ENCODE results near the gene BABAM2.
A peak's percentile ranks its signal among the peaks of the same experiment; 100 is the strongest.
"Not testable (repeated sequence)": the region's sequence is repeated elsewhere in the genome, so short reads cannot be mapped to it uniquely, and the experiment has no call there.

The BABAM2 gene

DNA sequence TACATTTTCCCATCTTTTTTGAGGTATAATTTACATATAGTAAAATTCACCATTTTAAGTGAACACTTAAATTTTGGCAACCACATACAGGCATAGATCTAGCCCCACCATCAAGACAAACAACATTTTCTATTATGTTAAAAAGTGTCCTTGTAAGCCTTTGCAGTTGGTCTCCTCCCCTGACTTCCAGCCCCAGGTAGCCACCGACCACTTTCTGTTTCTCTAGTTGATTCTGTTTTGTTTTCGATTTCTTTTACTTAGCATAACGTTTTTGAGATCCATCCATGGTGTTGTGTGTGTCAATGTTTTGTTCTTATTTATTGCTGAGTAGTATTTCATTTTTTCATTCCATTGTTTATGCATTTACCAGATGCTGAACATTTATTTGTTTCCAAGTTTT is 366.7 kb downstream of the BABAM2 start:
- DNase-seq = no peak

DNA sequence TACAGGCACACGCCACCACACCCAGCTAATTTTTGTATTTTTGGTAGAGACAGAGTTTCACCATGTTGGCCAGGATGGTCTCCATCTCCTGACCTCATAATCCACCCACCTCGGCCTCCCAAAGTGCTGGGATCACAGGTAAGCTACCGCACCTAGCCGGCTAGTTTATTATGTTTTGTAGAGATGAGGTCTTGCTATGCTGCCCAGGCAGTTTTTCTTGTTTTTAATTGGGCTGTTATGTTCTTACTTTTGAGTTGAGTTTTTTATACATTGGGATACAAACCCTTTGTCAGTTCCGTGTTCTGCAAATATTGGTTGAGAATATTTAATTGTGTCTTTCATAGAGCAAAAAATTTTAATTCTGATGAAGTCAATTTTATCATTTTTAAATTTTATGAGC is 368.7 kb downstream of the BABAM2 start:
- not testable (repeated sequence) for DNase-seq

DNA sequence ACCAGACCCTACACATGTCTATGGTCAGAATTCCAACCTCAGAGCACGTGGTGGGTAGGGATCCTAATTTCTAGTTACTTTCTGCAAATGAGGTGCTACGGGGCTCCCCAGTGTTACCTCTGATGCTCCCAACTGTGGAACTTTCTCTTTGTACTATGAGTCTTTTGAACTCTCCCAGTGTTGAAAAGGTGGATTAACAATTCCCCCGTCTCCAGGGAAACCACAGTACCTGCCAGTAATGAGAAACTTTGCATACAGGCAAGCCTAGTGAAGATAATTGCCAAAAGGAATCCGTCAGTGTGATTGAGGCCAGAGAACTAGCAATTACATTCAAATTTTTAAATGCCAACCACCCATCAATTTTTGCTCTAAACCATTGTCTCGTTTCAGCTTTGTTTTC is 373.2 kb downstream of the BABAM2 start:
- DNase-seq = no peak

DNA sequence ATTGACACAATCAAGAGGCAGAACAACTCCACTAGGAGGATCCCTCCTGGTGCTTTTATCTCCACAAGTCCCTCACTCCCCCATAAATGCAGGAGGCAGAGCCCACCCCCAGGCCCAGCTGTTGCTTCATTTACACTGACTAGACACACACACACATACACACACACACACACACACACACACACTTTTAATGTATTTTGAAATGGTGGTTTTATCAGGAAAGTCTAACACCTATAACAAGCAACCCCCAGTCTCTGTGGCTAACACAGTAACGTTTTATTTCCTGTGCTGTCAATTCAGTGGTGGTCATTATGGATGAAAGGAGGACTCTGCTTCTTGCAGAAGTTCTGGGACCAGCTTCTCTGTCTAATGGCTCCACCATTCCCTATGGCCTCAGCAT is 376.8 kb downstream of the BABAM2 start:
- no peak for DNase-seq

DNA sequence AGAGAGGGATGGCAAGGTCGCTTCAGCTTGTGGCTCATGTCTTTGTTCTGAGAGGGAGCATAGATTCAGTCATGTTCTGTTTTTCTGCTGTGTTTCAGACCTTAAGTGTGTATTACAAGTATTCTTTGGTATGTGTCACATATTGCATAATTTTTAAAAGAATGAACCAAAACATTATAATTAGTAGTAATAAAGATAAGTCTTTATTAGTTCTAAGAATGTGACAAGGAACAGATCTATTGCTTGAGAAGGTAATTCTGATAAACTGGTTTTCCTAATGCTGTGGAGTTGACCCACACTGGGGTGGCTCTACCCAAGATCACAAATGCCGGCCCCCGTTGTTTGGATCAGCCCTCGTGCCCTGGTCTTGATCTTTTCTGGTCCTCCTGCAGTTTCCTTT is 377.9 kb downstream of the BABAM2 start:
- peak; percentile 45 for DNase-seq

DNA sequence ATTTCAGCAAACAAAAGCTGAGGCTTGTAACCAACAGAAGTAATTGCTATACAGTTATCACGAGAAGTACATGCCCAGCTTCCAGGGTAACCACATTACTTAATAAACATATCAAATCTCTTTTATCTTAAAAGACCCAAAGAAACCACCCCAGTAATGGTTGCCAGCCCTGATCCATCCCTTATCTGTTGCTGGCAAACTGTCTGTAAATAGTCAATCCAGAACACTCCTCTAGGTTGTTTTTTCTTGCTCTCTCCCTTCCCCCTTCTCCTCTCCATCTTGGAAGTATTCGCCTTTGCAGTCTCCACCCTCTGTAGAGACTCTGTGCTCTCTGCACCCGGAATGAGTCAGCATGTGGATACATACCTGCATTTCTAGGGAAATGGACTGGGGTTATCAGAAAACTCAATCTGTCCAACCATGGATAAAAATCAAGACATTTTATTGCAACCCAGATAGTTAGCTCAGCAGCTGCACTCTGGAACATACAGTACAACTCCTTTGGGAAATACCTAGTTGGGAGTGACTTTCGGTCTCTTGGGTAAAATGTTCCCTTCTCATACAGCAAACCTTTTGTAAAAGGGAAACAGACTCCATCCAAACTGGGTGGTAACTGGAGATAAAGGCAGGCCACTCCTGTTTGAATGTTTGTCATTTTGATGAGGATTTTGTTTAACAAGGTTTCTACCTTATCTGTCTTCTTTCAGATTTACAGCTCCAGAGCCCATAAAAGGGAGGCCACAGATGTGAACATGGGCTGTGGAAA is 378.7 kb downstream of the BABAM2 start:
- DNase-seq = peak; percentile 26

DNA sequence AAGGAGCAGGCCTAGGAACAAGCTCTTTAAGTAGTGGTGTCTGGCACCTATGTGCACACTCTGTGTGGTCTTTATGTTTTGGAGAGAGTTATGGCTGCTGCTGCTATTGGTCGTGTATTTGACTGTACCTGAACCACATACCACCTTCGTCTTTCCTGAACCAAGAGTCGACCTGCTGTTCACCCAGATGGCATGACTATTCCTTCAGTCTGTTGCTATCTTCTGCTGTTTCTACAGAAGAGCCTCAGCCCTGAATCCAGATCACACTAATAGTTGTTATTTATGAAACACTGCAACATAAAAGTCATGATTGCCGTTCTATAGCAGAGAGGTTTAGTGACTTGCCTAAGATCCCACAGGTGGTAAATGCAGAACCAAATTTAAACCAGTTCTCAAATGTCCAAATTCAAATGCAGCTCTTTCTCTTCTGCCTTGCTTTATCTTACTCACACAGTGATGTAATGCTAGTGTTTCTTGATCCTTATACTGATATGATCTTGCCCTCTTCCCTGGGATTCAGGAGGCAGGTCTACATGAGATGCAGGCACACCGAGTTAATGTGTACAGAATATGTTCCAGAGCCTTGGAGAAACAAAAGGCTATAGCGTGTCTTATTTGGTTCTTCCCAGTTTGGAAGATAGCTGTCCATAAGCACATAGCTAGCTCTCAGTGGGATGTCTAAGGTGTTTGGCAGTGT is 380.1 kb downstream of the BABAM2 start:
- DNase-seq = no peak

DNA sequence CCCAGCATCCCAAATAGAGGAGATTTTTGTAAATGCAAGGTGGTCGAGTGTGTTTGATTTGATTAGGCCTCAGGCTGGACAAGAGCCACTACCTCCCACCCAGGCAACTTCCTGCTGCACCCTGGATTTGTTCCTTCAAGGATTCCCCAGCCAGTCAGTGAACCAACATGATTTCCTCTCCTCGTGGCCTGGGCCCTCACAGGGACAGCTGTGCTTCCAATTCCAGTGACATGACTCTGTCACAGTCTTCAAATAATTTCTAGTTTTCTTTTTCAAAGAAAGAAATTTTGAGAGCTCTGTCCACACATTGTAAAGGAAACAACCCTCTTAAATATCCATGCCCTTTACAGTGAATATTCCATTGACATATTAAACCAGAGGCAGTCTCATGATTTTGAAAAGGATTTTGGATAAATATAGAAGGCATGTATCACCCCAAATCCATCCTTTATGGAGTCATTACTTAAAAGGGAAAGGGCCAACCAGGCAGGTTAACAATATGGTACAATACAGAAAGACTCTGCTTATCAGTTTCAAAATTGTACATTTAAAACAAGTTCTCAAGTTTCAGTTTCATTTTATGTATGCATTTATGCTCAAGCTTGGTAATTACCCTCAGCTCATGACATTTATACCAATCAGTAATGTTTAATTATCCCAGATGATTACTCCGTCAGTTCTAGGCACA is 380.8 kb downstream of the BABAM2 start:
- no peak for DNase-seq

DNA sequence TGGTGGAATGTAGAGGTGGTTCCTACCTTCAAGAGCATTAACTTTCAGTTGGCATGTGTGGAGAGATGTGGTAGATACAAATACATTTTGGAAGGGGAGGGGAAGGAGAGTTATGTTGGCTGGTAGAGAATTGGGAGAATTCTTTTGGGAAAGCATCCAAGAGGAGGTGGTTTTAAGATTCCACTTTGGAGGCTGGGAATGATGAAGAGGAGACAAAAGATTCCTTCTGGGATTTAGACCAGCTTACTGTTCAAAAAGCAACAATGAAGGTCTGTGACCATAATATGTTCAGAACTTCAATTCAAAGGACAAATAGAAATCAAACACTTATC is 381.4 kb downstream of the BABAM2 start:
- DNase-seq = peak; percentile 57

DNA sequence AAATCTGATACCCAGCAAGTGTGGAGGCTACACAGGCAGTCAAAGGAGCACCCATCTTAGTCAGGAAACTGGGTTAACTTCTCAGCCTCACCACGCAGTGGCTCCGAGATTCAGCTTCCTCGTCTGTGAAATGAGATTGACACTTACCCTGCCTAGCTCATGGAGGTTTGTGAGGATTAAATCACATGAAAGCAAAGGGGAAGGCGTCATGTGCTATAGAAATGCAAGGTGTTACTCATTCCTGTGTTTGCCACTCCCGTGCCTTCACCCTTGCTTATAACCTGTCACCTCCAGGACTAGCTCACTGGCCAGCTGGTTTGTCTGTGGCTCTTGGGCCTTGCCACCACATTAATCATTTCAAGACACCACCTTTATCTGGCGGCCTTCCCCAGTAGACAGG is 383.2 kb downstream of the BABAM2 start:
- DNase-seq = no peak

DNA sequence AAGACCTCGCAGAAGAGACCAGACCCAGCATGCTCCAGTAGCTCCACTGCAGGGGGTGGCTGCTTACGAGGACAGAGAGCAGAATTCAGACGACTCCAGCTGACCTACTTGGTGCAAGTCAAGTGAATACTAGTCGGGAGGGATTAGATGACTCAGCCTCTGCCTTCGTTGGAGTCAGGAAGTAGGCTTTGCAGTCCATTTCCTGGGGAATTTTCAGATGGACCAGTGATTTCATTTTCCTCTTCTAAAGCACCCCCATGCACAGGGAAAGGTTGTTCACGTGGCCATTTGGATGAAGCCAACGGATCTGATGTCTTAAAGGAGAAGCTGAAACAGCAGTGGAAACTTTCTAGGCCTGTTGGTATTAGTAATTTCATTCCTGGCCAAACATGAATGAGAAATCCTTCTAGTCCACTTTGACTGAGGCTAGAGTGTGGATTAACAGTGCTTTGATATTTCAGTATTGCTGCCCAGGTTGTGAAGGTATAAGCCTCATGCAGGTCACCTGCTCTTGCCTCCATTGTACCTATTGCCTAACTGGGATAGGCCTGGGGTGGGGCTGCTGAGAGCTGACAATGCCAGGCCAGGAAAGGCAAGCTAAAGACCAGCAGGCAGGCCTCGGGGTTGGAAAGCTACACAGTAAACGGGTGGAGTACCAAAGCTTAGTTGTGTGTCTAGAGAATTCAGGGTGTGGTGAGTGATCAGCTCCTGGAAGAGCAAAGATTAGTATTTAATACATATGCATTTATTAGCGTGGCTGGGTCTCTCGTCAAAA is 384.6 kb downstream of the BABAM2 start:
- peak; percentile 96 for DNase-seq

DNA sequence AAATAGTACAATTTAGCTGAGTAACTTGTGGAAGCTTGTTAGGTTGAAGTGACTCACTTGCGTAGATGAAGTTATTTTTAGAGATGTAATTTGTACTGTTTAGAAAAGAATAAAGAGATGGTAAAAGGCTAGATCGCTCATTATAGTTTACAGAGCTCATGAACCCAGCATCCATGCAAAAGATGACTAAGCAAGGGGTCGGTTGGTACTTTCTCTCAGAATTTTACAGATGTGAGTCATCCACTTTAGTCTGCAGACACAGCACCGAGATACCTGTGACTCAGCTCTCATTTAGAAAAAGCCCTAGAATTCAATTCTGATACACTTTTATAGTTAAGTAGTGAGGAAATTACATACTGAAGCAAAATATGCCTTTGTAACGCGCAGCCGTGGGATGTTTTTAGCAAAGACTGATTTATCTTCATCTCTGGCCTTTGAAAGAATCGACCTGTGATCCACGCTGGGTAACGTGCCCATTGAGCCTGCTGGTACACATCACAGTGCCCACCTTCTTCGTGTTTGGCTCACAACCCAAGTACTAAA is 385.6 kb downstream of the BABAM2 start:
- DNase-seq = peak; percentile 99

DNA sequence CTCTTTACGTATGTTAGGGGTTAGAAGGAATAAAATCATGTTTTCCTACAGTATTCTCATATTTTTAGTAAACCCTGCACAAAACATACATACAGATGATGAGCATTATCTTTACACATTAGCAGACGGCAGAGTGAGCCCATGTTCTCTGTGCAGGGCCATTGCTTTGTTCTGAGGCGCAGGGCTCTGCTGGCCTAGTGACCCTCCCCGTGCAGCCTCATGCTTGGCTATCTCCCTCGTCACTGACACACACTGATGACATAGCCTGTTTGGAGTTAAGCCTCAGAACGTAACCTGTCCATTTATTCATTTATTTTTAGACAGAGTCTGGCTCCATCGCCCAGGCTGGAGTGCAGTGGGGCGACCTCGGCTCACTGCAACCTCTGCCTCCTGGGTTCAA is 386.3 kb downstream of the BABAM2 start:
- no peak for DNase-seq

DNA sequence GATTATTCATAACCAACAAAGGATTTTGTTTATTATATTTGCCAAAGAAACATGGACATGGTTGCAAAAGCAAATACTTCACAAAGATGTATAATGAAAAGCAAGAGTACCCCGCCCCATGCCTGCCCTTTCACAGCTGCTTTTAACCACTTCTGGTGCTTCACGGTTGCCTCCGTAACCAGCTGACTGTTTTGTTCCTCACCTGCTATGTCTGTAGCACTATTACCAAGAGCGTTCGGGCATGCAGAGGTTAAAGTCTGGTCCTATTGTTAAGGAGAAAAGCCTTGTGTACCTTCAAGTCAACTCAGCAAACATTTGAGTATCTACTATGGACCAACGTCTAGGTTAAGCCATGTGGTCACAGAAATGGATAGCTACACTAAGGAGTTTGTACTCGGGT is 386.9 kb downstream of the BABAM2 start:
- no peak for DNase-seq

DNA sequence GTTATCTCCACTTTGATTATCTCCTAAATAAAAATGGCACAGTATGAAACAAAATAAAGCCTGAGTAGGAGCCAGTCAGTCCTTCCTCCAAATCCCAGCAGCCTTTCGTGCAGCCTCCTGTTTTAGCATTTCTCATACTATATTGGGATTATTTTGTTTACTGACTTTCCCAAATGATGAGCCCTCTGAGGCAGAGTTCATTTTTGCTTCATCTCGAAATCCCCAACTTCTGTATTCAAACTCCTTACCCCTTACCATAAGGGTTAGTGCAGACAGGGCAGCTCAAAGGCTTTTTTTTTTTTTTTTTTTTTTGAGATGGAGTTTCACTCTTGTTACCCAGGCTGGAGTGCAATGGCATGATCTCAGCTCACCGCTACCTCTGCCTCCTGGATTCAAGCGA is 388.8 kb downstream of the BABAM2 start:
- DNase-seq = no peak

DNA sequence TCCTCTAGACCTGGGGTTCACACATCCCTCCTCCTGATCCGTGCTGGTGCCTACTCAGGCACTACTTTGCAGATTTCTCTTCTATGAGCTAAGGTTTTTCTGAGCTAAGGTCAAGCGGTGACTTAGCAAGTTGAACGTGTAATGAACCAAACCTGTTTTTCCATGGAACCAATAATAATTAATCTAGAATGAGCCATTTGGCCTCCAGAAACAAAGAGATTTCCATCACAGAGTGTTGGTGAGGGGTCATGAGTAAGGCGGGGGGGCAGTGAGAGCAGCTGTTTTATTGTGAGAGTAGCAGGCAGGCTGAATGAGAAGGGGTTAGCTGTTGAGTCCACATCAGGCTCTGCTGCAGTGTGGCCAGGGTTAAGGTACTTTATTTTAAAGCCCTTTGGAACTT is 390.1 kb downstream of the BABAM2 start:
- no peak for DNase-seq

DNA sequence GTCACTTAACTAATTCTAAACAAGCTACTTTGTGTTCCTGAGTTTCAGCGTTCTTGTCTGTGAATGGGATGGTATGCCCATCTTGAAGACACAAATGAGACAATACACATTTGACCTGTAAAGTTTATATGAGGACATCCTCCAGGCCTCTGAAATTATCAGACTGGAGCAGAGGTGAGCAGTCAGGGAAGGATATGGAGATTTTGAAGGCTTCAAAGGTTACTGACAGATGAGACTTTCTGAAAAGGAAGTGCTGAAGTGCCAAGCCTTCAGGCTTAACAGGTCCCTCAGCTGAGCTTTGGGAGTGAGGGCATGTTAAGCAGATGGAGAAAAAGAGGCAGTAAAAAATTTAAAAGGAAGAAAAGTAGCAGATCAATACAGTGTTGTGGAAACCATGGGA is 391.2 kb downstream of the BABAM2 start:
- no peak for DNase-seq

DNA sequence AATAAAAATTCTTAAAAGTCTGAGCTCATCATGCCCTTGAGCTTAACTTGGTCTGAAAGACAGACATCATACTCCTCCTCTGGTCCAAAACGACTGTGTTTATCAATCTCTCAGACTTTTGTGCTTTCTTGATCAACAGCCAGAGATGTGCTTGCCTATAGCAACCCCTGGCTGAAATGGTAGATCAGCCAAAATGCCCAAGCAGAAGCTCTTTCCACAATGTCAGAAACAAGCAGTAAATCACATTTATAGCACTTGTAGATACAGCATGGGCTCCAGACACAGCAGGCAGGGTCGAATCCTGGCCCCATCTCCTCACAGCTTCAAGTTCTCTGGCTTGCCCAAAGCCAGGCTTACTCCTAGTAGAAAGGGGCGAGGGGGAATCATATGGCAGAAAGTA is 391.7 kb downstream of the BABAM2 start:
- DNase-seq = no peak

DNA sequence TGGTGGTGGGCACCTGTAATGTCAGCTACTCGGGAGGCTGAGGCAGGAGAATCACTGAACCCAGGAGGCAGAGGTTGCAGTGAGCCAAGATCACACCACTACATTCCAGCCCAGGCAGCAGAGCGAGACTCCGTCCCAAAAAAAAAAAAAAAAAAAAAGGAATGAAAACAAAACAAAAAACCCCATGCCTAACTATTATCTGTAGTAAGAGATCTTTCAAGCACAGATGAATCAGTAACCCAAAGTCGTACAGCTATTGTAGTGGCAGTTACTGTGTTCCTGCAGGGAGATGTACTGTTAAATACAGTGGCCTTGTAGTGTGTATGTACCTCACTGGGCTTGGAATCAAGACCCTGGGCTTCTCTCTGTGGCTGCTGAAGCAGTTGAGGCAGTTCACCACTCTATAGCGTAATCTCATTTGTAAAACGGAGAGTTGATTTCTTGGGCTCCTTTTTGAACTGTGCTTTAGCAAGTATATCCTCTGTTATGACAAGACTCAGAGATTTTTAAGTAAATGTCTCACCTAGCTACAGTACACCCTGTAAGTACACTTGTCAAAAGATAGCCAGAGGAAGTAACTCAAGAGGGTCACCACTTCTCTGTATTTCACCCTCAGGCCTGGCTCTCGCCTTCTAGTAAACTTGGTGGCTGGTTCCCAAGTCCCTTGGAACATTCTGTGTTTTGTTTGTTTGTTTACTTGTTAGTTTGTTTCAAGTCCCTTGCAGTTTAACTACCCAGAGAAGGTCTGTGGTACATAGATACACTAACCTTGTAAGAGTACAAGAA is 392.5 kb downstream of the BABAM2 start:
- no peak for DNase-seq

DNA sequence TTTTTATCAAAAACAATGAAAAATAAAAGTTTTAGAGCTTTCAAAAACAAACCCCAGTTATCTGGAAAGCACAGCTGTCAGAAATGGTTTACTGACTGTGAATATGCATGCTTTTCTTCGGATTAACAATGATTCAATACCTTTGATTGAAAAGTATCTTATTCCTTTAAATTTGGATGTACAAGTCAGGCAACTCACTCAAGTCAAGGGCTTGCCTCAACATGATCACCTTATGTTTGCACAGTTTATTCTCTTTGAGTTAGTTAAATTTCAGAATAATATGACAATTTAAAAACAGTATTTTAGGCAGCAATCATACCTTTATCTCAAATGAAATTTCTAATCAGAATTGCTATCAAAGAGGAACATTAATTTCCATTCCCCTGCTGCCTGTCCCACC is 393.3 kb downstream of the BABAM2 start:
- no peak for DNase-seq

DNA sequence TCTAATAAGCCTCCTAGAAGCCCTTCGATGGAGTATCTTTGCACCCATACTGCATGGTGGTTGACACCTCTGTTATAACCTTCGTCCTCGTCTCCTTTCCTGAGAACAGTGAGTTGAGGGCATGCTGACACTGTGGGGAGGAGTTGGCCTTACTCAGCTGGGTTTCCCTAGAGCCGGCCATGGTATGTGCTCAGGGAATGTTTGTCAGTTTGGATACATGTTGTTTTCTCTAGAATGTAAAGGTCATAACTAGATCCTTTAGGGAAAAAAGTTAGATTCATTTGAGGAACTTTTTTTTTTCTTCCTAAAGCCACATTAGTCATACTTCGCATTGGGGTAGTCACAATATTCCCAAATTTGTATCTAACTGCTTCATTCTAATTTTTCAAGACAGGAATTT is 396.1 kb downstream of the BABAM2 start:
- DNase-seq = peak; percentile 65

Data from fibroblast of skin of abdomen (primary cell).